Astrocyte (in vitro differentiated cells and primary cell): ENCODE measurements around the gene DIAPH3.

Experiments used
- CTCF ChIP-seq: IDR thresholded peaks from 2 replicates; pipeline ENCODE4 v1.5.1; 2011; ENCODE audit warnings: low read depth, mild to moderate bottlenecking, inconsistent platforms, low read length, moderate library complexity; ENCODE audit not compliant: insufficient read depth
- EZH2 ChIP-seq: IDR thresholded peaks from 2 replicates; pipeline ENCODE4 v1.6.1; 2012; ENCODE audit warnings: mild to moderate bottlenecking, low read length, inconsistent platforms; ENCODE audit not compliant: insufficient read depth

- TF ChIP-seq CTCF (no peak), EZH2 (no peak)
Observed at GRCh38 chr13:59706101-59706976, 457.4 kb downstream of the DIAPH3 start.
